Stimulated activated CD4-positive, alpha-beta T cell treated with anti-CD3 and anti-CD28 coated beads, Interleukin-1b, Interleukin-23, amount 100 ng/mL, for 48 hours (primary cell): Measurements from ENCODE around the gene KRIT1.
A peak's percentile ranks its signal among the peaks of the same experiment; 100 is the strongest.
"Not testable (repeated sequence)": the region's sequence is repeated elsewhere in the genome, so short reads cannot be mapped to it uniquely, and the experiment has no call there.

ENCODE experiments used
- DNase-seq: peaks from one replicate; pipeline ENCODE4 v3.0.0-alpha.2; 2020

KRIT1 gene

DNA sequence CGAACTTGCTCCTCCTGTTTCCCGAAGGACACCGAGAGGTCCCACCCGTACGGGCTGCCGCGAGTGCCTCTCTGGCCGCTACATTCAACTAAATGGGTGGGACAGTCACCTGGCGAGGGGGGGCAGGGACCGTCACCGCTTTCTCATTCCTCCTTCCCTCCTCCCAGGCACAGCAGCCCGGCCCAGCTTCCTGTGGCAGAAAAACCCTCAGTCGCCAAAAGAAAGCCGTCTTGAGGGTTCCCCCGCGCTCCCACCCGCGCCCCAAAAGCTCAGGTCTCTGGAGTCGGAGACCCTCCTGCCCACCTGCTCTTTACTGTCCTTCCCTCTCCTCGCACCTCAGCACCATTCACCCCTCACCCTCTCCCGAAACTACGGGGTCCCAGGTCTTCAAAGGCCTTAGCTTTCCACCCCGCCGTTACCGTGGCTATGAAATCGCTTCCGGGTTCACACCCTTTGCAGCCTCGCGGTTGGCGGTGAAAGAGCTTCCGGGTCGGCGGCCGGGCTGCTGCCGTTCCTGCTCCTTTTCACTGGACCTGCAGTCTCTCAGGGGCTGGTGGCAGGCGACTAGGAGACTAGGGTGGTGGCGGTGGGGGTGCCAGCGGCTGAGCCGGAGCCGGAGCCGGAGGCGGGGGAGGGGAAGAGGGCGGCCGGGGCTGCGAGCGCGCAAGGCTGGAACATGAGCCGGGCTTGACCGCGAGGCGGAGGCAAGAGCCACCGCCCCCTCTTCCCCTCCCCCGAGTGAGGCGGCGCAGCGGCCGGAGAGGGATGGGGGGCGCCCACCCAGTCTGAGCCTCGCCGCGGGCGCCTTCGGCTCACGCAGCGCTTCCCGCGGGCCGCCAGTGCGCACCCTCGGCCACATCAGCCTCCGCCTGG is at the start of gene KRIT1, which contains the start of gene ANKIB1:
KRIT1 (minus strand) TSS at position 428 of the 873 bp plus-strand sequence. CDS start 3,779 bp downstream, outside the sequence.
ANKIB1 (plus strand) TSS at position 488 of the 873 bp plus-strand sequence. CDS start 49,005 bp downstream, outside the sequence.
- DNase-seq, result peak; percentile 86

DNA sequence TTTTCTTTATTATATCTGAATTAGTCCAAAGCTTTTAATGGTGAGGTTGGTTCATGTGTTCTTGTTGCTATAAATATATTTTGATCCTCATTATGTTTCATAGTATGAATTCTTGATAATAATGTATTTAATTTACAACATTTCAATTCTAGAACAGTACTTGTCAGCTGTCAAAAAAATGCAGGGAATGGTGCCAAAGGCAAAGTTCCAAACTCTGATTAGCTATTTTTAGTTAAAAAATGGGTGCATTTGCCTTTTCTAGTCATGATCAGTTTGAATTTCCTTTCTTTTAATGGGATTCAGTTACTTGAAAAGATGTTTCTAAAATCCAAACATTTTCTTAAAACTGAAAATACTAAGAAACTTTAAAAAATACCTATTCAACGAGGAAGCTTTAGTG is 49.7 kb upstream of the KRIT1 start:
- DNase-seq, result no peak

DNA sequence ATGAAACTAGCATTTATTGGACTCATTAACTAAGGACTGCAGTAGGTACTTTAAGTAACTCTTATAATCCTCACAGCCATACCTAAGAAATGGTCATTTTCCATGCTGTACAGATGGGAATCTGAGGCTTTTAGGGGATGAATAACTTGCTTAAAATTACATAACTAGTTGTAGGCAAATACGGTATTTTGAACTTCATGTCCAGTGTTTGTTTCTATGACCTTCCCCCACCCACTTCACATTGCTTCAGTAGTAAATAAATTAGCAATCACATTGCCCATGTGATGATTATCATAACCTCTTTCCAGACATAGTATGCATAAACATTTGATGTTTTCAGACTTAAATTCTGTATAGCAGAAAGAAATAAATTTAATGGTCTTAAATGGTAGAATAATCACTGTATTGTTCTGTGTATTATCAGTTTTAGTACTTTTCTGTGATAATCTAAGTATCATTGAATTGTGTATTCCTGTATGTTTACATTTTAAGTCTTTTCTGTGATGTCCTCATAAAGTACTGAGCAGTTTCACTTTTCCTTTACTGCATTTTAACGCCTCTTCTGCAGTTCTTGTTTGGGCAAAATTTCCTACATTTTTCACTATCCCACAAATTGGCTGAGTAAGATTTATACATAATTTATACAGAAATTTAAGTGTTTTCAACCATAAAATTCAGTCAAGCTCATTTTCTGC is 48.3 kb upstream of the KRIT1 start:
- DNase-seq, result no peak

DNA sequence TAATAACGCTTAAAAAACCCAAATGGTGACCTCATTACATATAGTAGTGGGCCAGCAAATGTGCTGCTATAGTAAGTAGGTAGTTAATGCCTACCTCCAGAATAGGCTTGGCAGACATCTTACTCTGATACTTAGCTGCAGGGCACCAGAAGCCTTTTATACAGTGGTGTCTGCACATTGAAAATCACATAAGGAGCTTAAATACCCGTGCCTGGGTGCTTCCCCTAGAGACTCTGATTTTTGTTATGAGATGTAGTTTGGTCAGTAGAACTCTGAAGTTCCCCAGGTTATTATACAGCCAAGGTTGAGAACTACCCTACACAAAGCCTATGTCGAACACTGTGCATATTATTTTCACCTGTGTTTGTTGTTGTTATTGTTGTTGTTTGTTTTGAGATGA is 47.3 kb upstream of the KRIT1 start:
- no peak for DNase-seq

DNA sequence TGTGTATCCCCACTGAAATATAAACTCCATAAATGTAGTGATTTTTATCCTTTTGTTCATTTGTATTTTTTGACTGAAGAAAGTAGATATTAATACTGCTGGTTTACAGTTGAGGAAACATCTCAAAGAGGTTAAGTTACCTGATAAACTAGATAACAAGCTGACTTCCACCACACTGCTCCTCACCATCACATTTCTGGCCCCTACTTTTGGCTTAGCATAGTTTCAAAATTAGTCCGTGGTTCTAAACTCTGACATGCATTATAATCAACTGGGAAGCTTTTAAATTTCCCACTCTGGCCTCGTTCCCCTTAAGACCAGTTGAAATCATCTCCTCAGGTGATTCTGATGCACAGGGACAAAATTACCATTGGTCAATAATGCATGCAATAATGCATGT is 43.6 kb upstream of the KRIT1 start:
- DNase-seq, result no peak

DNA sequence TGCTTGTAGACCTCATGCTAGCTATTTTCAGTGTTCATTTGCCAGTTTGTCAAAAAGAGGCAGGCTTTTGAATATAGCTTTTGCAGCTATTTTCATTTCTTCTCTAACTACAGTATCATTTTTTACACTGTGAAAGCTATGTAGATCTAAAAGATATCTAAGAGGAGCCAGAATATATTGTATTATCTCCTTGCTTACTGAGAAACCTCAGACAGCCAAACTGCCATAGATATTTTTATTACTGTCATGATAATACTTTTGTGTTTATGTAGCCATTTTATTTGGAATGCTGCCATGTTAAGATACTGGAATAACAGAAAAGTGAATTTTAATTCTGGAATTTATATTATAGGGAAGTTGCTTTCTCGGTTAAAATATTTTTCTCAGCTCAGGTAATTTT is 37.2 kb upstream of the KRIT1 start:
- DNase-seq, result no peak

DNA sequence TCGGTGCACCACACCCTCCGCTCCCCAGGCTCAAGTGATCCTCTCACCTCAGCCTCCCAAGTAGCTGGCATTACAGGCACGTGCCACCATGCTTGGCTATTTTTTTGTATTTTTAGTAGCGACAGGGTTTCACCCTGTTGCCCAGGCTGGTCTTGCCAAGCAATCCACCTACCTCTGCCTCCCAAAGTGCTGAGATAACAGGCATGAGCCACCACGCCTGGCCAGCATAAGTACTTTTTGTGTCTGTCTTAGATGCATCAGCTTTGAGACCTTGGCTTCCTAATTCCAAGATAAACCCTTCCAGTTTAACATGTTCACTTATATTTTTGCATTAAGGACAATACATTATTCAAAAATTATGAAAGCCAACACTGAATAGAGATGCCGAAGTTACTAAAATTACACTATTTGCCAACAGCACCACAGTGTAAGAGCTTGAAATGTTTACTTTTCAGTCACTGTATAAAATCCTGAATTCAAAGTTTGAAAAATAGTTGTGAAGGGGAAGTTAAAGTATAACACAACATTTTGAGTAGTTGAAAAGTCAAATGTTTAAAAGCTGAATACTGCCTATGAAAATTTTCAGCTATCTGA is 36.6 kb upstream of the KRIT1 start:
- no peak for DNase-seq

DNA sequence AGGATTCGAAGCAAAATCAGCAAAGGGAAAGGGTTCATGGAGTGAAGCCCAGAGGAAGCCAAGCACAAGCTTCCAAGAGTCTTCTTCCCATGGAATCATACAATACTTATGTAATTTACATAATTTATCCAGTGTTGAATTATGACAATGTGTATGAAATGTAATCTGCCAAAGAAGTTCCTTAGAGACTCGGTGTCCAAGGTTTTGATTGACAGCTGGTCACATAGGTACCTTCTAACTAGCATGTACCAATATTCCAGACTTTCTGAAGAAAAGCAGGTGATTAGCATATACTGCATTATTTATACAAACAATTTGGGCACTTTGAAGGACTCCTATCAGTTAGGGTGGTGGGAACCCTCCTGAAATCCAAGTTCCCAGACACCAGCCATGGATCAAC is 35.3 kb upstream of the KRIT1 start:
- no peak for DNase-seq

DNA sequence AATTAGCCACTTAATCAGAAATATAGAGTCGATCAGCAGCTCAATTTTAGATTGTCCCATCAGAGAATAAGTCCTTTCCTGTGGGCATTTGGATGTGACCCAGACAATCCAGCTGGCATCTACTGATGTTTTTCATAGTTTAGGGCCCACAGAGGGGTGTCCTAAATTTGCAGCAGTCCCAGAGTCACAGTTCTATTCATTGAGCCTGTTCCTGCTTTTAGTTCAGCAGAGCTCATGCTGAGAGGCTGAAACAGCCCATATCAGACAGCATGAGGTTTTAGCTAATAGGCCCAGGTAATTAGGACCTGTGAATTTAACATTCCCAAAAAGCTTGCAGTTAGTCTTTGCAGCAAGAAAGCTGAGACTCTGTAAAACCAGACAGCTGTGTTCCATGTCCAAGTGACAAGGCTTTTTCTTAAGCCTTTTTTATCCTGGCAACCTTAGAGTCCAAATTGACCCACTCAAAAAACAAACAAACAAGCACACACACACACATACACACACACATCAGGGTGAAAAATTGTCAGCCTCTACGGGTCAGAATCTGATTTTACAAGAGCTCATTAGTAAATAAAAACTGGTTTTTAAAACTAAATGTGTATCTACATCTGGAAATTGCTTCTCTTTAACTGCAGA is 33.8 kb upstream of the KRIT1 start:
- DNase-seq, result no peak

DNA sequence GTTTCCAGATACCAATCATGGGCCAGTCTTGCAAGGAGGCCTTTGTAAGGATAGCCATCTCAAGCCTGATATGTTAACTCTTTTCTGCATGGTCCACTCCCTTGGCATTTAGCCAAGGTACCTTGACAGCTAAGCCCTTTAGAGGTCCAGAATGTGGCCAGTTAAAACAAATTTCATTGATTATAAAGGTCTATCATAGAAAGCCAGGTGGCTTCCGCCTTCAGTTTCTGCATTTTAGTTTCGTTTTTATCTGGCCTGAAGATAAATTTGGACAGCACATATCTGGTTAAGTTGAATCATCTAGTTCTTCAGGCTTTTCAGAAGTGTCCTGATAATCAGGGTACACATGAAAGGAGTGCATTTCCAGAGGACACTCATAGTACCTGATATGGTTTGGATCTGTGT is 30.7 kb upstream of the KRIT1 start:
- no peak for DNase-seq

DNA sequence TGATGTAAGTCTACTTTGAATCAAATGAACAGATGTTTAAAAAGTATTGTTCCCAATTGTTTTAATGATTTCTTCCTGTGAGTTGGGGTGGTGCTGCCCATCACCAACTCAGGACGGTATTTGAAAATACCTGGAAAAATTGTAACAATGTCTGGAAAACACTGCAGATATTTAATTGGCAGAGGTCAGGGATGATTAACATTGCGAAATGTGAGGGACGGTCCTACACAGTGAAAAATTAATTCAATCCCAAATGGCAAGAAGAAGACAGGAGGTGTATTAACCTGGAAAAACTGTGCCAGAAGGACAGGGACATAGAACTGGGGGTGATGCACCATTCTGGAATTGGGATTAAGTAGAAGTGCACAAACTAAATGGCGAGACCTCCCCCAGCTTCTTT is 29.6 kb upstream of the KRIT1 start:
- no peak for DNase-seq

DNA sequence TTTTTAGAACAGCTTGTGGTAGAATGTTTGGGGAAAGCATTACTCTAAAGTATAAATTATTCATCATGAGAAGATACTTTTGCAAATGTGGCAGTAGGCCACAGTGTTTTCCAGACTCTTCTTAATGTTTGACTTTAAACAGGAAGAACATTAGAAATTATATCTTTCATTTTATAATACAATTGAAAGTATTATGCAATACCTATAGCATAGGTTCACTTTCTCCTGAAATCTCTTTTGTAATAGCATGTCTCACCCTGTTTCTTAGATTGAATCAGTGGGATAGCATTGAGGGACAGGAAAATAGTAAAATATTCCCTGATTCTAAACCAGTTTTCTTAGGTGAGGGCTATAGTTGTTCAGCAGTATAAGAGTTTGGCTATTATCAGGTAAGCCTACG is 23.2 kb upstream of the KRIT1 start:
- DNase-seq, result no peak

DNA sequence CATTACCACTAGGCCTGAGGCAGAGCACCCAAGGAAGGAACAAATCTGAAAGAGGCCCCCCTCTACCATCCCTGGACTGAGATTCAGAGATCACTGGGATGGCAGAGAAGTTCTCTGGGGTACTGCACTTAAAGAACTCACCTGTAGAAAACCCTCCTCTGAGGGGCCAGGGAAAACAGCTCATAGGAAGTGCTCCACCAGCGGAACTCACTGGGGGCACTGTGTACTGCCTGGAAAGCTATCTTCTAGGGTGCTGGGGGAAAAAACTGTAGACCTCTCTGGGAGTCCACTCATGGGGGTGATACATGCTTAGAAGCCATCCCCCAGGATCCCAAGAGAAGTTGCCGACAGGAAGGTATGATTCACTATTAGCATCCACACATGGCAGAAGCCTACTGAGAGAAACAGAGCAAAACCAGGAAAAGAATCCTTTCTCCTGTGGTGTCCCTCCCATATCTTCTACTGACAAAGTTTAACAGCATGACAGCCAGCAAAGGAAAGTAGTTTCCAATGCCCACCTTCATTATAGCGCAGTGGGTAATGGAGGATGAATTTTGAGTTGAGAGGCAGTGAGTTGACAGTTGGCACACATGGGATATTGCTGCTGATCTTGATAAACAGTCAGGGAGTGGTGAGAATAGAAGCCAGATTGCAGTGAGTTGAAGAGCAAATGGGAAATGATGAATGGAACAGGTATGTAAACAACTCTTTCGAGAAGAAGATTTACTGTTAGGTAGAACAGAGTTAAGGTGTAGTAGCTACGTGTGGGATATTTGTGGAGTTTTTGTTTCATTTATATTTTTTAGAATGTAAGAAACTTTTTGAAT is 20.9 kb upstream of the KRIT1 start:
- DNase-seq, result no peak

DNA sequence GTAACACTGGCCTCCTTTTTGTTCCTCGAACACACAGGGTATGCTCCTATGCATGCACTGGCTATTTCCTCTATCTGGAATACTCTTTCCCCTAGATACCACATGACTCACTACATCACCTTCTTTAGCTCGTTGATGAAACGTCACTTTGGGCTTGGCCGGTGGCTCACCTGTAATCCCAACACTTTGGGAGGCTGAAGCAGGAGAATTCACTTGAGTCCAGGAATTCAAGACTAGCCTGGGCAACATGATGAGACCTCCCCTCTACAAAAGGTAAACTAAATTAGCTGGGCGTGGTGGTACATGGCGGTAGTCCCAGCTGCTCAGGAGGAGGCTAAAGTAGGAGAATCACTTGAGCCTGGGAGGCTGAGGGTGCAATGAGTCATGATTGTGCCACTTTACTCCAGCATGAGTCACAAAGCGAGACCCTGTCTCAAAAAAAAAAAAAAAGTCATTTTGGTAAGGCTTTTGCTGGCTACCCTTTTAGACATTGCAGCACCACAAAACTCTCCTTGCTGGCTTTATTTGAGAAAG is 14.6 kb upstream of the KRIT1 start:
- DNase-seq, result no peak

DNA sequence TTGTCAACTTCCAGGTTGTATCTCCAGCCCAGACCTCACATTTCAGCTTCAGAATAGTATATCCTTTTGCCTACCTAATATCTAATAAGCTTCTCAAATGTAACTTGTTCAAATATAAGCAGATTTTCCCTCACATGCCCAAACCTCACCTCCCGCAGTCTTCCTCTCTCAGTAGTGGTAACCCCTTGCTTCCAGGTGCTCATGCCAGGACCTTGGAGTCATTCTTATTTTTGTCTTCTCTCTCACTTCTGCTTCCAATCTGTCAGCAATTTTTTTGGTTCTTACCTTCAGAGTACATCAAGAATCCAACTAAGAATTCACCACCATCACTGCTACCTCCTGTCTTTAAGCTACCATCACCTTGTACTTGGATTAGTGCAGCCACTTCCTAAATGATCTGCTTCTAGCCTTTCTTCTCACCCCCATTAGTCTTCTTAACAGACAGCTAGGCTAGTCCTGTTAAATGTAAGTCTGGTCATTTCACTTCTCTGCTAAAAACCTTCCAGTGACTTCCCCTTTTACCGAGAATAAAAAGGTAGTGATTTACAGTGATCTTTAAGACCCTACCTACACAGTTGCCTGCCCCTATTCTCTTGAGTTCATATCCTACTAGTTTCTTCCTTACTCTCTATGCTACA is 14.0 kb upstream of the KRIT1 start:
- DNase-seq, result no peak

DNA sequence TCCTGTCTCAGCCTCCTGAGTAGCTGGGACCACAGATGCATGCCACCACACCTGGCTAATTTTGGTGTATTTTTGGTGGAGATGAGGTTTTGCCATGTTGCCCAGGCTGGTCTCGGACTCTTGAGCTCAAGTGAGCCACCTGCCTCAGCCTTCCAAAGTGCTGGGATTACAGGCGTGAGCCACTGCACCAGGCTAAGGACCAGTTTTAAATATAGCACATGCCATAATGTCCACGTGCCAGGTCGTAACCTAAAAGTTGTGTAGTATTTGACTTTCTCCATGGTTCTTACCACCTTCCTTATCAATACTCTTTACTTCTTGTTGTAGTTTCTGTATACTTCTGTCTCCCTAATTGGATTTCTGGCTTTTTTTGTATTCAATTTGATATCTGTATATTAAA is 13.3 kb upstream of the KRIT1 start:
- no peak for DNase-seq

DNA sequence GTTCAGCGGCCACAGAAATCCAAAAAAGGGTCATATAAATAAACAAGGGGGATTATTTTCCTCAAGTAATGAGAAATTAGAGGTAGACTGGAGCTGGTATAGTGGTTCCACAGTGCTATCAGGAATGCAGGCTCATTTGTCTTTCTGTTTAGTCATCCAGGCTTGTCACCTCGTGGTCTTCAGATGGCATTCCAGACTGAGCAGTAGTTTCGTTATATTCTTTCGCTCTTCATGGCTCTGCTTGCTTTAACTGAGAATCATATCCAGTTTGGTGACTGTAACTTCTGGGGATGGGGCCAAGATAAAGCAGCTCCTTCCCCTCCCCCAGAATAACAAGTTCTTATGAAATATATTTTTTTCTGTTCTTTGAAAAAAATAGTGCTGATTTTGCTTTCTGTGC is 9.6 kb upstream of the KRIT1 start:
- DNase-seq, result no peak

DNA sequence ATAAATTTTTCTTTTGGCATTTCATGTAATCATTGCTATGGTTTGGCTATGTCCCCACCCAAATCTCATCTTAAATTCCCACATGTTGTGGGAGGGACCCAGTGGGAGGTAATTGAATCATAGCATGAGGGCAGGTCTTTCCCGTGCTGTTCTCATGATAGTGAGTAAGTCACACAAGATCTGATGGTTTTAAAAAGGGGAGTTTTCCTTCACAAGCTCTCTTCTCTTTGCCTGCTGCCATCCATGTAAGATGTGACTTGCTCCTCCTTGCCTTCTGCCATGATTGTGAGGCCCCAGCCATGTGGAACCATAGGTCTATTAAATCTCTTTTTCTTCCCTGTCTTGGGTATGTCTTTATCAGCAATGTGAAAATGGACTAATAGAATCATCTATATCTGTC is 9.1 kb upstream of the KRIT1 start:
- not testable (repeated sequence) for DNase-seq

DNA sequence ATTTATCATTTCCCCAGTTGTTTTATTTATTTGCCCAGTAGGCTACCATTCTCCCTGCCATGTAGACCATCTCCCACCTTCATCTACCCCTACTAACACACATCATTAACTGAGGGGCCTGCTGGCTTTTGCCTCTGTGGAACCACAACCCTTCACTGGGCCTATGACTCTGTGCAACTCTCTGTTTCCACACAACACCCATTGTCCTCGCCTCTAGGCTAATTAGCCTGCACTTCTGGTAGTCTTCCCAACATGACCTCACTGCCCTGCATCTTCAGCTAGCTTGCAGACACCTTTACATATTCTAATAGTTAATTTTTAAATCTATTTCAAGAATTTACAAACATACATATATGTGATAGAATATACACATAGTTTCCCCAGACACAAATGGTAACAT is 7.5 kb upstream of the KRIT1 start:
- no peak for DNase-seq

DNA sequence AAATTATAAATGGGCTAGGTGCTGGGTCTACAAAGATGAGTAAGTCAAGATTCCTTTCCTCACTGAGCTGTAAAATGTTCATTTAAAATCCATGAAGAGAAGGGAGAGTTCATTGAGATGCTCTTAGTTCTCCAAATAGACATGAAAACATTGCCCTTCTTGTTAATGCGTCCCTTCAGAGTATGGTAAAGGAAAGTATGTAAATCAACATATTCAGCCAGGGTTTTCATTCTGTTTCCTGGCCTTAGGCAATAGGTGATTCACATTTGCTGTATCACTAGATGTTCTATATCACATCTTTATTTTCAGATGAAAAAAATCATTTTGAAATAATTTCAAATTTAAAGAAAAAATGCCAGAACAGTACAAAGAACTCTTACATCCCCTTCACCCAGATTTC is 5.5 kb upstream of the KRIT1 start:
- no peak for DNase-seq

DNA sequence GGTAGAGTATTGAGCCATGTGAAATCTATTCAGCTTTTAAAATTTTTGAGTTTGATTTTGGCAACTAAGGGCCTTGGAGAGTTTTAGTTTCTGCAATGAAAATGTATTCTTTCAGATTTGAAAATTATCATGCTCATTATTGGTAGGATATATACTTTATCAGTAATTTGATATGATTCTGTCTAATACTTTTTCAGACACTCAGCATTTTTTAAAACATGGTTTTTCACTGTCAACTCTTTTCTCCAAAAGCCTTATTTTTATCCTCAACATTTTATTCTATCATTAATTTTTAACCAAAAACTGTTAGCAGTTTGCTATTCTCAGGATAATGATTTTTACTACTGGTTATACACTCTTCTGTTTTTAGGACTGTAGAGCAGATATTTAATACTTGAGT is 4.9 kb upstream of the KRIT1 start:
- no peak for DNase-seq
